Thoracic aorta (tissue), 2 donors: ENCODE data around the gene MGAM2. TPM values are rescaled to one million over a fixed set of nuclear protein-coding genes. Genes with fewer than 3 reads are reported as not detected.

Experiments used
- ATAC-seq: fragments of 150-250 bp; one replicate; pipeline ENCODE4 v1.8.0; 2017; ENCODE audit warnings: low read depth; ENCODE audit not compliant: insufficient number of reproducible peaks, low FRiP score
- DNase-seq: peaks from one replicate; pipeline ENCODE4 v3.0.0-alpha.2; 2020; ENCODE audit warnings: low spot score
- H3K27ac ChIP-seq, 2 donors: fragments of 200-600 bp; sonication (generic); 1 replicate in 1 of 2; 2 replicates in 1 of 2; pipeline ENCODE4 v1.5.1; 2016; ENCODE audit warnings: mild to moderate bottlenecking in 2 of 2, moderate library complexity in 2 of 2
- H3K27me3 ChIP-seq: fragments of 200-600 bp; sonication (generic); replicated peaks from 2 replicates; pipeline ENCODE4 v1.6.0; 2016; ENCODE audit warnings: mild to moderate bottlenecking; ENCODE audit not compliant: insufficient read depth
- H3K36me3 ChIP-seq: fragments of 200-600 bp; sonication (generic); one replicate; pipeline ENCODE4 v1.5.1; 2016
- H3K4me1 ChIP-seq, 2 donors: fragments of 200-600 bp; sonication (generic); 1 replicate in 1 of 2; 2 replicates in 1 of 2; pipeline versions ENCODE4 v1.5.1 to v1.6.0; 2016; ENCODE audit warnings: low read depth in 2 of 2, mild to moderate bottlenecking in 1 of 2; ENCODE audit not compliant: control insufficient read depth in 1 of 2
- H3K4me3 ChIP-seq: fragments of 200-600 bp; sonication (generic); 2 replicates; pipeline ENCODE4 v1.5.1; 2016; ENCODE audit warnings: mild to moderate bottlenecking
- H3K9me3 ChIP-seq: fragments of 200-600 bp; sonication (generic); 2 replicates; pipeline ENCODE4 v1.5.1; 2016
- total RNA-seq, 2 donors: library from RNA; depleted of rRNA; stranded (reverse); fragments of >200 nt; gene quantifications; one replicate each; pipeline versions ENCODE4 v1.1.0 to v1.2.3, GENCODE V29; 2016
- TF ChIP-seq, protein P1 (sequence below): fragments of 200-600 bp; sonication (generic); IDR thresholded peaks from one replicate; pipeline ENCODE4 v1.5.1; 2019; ENCODE audit warnings: antibody characterized with exemption

The MGAM2 gene
- total RNA-seq, 2 donors from 2014 or later: 0.49 to 0.54 TPM

- no peak overlapping the region for H3K4me3 ChIP-seq
- H3K4me1 ChIP-seq: no peaks in the 10 kb centered on the region
- H3K27me3 ChIP-seq: no peaks in the 10 kb centered on the region
- TF ChIP-seq, protein P1, sequence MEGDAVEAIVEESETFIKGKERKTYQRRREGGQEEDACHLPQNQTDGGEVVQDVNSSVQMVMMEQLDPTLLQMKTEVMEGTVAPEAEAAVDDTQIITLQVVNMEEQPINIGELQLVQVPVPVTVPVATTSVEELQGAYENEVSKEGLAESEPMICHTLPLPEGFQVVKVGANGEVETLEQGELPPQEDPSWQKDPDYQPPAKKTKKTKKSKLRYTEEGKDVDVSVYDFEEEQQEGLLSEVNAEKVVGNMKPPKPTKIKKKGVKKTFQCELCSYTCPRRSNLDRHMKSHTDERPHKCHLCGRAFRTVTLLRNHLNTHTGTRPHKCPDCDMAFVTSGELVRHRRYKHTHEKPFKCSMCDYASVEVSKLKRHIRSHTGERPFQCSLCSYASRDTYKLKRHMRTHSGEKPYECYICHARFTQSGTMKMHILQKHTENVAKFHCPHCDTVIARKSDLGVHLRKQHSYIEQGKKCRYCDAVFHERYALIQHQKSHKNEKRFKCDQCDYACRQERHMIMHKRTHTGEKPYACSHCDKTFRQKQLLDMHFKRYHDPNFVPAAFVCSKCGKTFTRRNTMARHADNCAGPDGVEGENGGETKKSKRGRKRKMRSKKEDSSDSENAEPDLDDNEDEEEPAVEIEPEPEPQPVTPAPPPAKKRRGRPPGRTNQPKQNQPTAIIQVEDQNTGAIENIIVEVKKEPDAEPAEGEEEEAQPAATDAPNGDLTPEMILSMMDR: no peak
- no peaks in the 10 kb centered on the region for H3K9me3 ChIP-seq
- no peak for DNase-seq
- no peak overlapping the region for H3K27ac ChIP-seq
- ATAC-seq: no peak
- H3K36me3 ChIP-seq: no peaks in the 10 kb centered on the region
These were observed 69.7 kb downstream of the MGAM2 start for GRCh38 chr7:142181211-142181610.

DNA sequence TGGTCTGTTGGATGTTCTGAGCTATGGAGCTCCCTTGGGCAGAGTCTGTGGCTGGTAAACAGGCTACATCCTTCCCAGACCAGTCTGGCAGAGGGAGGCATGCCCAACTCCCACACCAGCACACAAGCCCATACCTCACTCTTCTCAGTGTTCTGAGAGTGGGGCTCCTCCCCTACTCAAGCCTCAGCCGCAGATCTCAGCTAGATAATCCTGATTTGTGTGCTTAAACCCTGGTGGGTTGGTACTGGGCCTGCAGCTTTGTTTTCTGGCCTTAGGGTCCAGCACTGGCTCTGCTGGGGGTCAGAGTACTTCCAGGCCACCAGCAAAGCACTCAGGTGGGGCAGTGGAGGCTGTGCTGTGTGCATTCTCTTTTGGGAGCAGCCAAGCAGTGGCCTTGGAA lies 70.4 kb downstream of the MGAM2 start:
- TF ChIP-seq, protein P1: no peak
- Histone ChIP-seq H3K27ac (no peak overlapping the region), H3K4me1 (no peaks in the 10 kb centered on the region), H3K4me3 (no peak overlapping the region), H3K27me3 (no peaks in the 10 kb centered on the region), H3K36me3 (no peaks in the 10 kb centered on the region), H3K9me3 (no peaks in the 10 kb centered on the region)
- DNase-seq: no peak
- ATAC-seq: no peak

DNA sequence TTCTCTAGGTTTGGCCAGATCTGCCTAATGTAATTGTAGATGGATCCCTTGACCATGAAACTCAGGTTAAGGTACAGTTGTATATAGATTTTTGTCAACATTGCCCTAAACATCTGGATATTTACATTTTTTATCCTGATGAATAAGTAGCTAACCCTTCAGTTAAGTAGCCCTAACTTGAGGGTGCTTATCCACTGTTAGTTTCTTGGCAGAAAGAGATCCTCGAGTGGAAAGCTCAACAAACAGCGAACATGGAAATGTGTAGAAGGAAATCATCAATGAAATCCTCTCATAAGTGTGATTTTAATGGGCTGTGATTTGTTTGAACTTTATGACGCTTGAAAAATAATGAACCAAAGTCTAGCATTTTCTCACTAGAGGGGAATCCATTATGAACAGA lies 73.6 kb downstream of the MGAM2 start:
- Histone ChIP-seq H3K4me1 (no peaks in the 10 kb centered on the region), H3K9me3 (no peaks in the 10 kb centered on the region), H3K27me3 (no peaks in the 10 kb centered on the region), H3K36me3 (no peaks in the 10 kb centered on the region), H3K4me3 (no peak overlapping the region), H3K27ac (no peak overlapping the region)
- DNase-seq (no peak), ATAC-seq (no peak)
- TF ChIP-seq, protein P1: no peak

DNA sequence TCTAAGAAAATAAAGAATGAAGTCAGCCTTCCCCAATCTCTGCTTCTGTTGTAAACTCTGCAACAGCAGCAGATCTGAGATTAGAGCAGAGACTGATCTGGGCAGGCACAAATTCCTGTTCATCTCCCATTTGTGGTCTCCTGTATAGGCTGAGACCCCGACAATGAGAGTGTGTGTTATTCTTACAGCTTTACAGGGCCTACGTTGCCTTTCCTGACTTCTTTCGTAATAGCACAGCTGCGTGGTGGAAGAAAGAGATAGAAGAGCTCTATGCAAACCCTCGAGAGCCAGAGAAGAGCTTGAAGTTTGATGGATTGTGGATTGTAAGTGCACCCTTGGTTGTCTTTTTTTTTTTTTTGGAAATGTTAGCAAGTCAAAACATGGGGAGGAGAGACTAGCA lies 74.3 kb downstream of the MGAM2 start:
- DNase-seq: no peak

DNA sequence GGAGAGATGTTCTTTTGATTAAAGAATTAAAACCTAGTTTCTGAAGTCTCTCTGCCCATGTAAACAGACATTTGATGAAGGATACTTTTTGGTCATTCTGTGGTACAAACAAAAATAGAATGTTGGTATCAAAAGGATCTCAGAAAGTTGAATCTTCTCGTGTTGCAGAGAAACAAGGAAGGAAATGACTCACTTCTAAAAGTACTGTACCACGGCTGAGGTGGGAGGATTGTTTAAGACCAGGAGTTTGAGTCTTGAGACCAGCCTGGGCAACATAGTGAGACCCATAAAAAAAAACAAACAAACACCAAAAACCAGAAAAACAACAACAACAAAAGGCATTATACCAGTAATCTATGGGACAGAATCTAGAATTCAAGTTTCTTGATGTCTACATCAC lies 76.6 kb downstream of the MGAM2 start:
- TF ChIP-seq, protein P1: no peak
- Histone ChIP-seq H3K4me1 (no peaks in the 10 kb centered on the region), H3K27ac (no peak overlapping the region), H3K4me3 (no peak overlapping the region), H3K9me3 (no peaks in the 10 kb centered on the region), H3K36me3 (no peaks in the 10 kb centered on the region), H3K27me3 (no peaks in the 10 kb centered on the region)
- ATAC-seq (no peak), DNase-seq (no peak)

More for the DNA sequence above, 74.3 kb downstream of the MGAM2 start:
- H3K27ac ChIP-seq: no peak overlapping the region
- H3K9me3 ChIP-seq: no peaks in the 10 kb centered on the region
- no peaks in the 10 kb centered on the region for H3K4me1 ChIP-seq
- TF ChIP-seq, protein P1: no peak
- no peak for ATAC-seq
- H3K27me3 ChIP-seq: no peaks in the 10 kb centered on the region
- H3K36me3 ChIP-seq: no peaks in the 10 kb centered on the region
- no peak overlapping the region for H3K4me3 ChIP-seq
